HL-60 (cell line): ENCODE results near the gene MRTFA.

Experiments
- DNase-seq, 2 experiments: peaks; one replicate each; pipeline ENCODE4 v3.0.0-alpha.2; 2010 to 2020; ENCODE audit warnings: low read depth in 1 of 2, low spot score in 1 of 2
- H3K27ac ChIP-seq: fragments of 250-450 bp; sonication (Bioruptor Pico); replicated peaks from 2 replicates; pipeline ENCODE4 v1.5.1; 2020; ENCODE audit warnings: mild to moderate bottlenecking, moderate library complexity
- H3K27me3 ChIP-seq: fragments of 250-450 bp; sonication (Bioruptor Pico); 2 replicates; pipeline ENCODE4 v1.5.1; 2021; ENCODE audit warnings: mild to moderate bottlenecking, moderate library complexity; ENCODE audit not compliant: insufficient read depth, poor library complexity, severe bottlenecking
- H3K4me3 ChIP-seq: replicated peaks from 2 replicates; pipeline ENCODE4 v1.5.1; 2011; ENCODE audit warnings: mild to moderate bottlenecking, control low read depth, low read length; ENCODE audit not compliant: insufficient read depth
- CTCF ChIP-seq: IDR thresholded peaks from one replicate; pipeline ENCODE4 v1.5.1; 2011; ENCODE audit warnings: low read length, control low read depth, inconsistent platforms; ENCODE audit not compliant: insufficient read depth
- GABPA ChIP-seq: IDR thresholded peaks from 2 replicates; pipeline ENCODE4 v1.6.1; 2012; ENCODE audit warnings: low read depth
- POLR2AphosphoS5 ChIP-seq: IDR thresholded peaks from 2 replicates; pipeline ENCODE4 v1.6.1; 2012; ENCODE audit warnings: low read depth
- REST ChIP-seq: IDR thresholded peaks from 2 replicates; pipeline ENCODE4 v1.6.1; 2012; ENCODE audit warnings: low read depth; ENCODE audit not compliant: insufficient replicate concordance
- SPI1 ChIP-seq: IDR thresholded peaks from 2 replicates; pipeline ENCODE4 v1.6.1; 2012; ENCODE audit warnings: low read depth, mild to moderate bottlenecking, borderline replicate concordance

MRTFA gene

GRCh38 chr22:40433416-40434090 lies 203.0 kb downstream of the MRTFA start:
- H3K27ac ChIP-seq: peak overlapping the region; percentile 14; the same call in 1 of the 2 replicates
- no peak overlapping the region for H3K4me3 ChIP-seq
- H3K27me3 ChIP-seq: no peaks in the 10 kb centered on the region
- DNase-seq: no peak
- no peak for TF ChIP-seq POLR2AphosphoS5
- TF ChIP-seq SPI1: no peak
- TF ChIP-seq CTCF: no peak
- TF ChIP-seq REST: no peak
- TF ChIP-seq GABPA: no peak

GRCh38 chr22:40432625-40433024 lies 203.9 kb downstream of the MRTFA start:
- H3K4me3 ChIP-seq: no peak overlapping the region
- TF ChIP-seq GABPA (no peak), REST (no peak), CTCF (no peak), POLR2AphosphoS5 (no peak), SPI1 (no peak)
- H3K27ac ChIP-seq: peak overlapping the region; percentile 37
- DNase-seq: no peak
- no peaks in the 10 kb centered on the region for H3K27me3 ChIP-seq

- TF ChIP-seq POLR2AphosphoS5: no peak
- no peak for TF ChIP-seq REST
- TF ChIP-seq CTCF: no peak
- TF ChIP-seq GABPA: no peak
- TF ChIP-seq SPI1: no peak
- Histone ChIP-seq H3K27ac (peak overlapping the region; percentile 37), H3K27me3 (no peaks in the 10 kb centered on the region), H3K4me3 (no peak overlapping the region)
- peak in 1 of 2 experiments; percentile 44 for DNase-seq
Observed at GRCh38 chr22:40432157-40432556, 204.4 kb downstream of the MRTFA start.
